Esophagus muscularis mucosa (tissue), 3 donors: ENCODE measurements around the gene DENND2D.

ENCODE experiments used
- CTCF ChIP-seq, 3 experiments: fragments of 200-600 bp in 2 of 3; fragments of 450-650 bp in 1 of 3; sonication (generic) in 2 of 3; IDR thresholded peaks; one replicate each; pipeline ENCODE4 v1.5.1; 2017 to 2019; ENCODE audit warnings: antibody characterized with exemption in 3 of 3, mild to moderate bottlenecking in 2 of 3, moderate library complexity in 1 of 3
- POLR2A ChIP-seq: fragments of 450-650 bp; IDR thresholded peaks from one replicate; pipeline ENCODE4 v1.6.1; 2017; ENCODE audit warnings: antibody characterized with exemption, moderate library complexity, mild to moderate bottlenecking, low read depth
- POLR2AphosphoS5 ChIP-seq, 2 donors: sonication (generic); formaldehyde crosslinking; IDR thresholded peaks; one replicate each; pipeline ENCODE4 v1.6.1; 2017; ENCODE audit warnings: antibody characterized with exemption in 2 of 2

- TF ChIP-seq POLR2A (no peak), CTCF (IDR thresholded peaks at IDR 0.05) (no peak), POLR2AphosphoS5 (IDR thresholded peaks at IDR 0.05) (no peak)
Observed at GRCh38 chr1:111242805-111243523, 42.5 kb upstream of the DENND2D start.
